ENCODE data around the gene MS4A6A. TPM values are rescaled to one million over a fixed set of nuclear protein-coding genes. Genes with fewer than 3 reads are reported as not detected.

The MS4A6A gene
- total RNA-seq, 2 donors from 2014 or later: 10.5 to 43.1 TPM

DNA sequence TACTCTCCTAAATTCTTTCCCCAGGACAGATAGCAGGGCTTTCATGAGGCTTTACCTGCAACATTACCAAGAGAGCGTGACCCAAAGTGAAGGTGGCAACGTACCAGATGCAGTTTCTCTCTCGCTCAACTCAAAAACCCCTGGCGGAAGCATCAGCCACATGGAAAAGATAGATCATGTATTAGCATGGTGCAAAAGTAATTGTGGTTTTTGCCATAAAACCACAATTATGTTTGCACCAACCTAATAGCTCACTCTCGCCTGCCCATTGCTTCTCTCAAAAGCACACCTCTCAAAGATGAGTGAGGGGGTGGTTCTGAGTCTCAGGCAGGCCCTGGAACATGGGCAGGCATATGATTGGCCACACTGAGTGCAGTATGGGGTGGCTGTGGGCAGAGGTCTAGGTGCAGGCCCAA lies 7.0 kb downstream of the MS4A6A start:
- Histone ChIP-seq H3K27ac (no peak overlapping the region), H3K9me3 (no peaks in the 10 kb centered on the region), H3K4me3 (no peak overlapping the region), H3K9ac (ENCODE audit: low read depth in 2 of 2, low read length in 2 of 2) (no peak overlapping the region), H3K27me3 (no peaks in the 10 kb centered on the region), H3K36me3 (no peaks in the 10 kb centered on the region), H3K4me1 (no peaks in the 10 kb centered on the region)
- intact Hi-C loops (cut with DNase I): no loop called here
- TF ChIP-seq, protein P1, sequence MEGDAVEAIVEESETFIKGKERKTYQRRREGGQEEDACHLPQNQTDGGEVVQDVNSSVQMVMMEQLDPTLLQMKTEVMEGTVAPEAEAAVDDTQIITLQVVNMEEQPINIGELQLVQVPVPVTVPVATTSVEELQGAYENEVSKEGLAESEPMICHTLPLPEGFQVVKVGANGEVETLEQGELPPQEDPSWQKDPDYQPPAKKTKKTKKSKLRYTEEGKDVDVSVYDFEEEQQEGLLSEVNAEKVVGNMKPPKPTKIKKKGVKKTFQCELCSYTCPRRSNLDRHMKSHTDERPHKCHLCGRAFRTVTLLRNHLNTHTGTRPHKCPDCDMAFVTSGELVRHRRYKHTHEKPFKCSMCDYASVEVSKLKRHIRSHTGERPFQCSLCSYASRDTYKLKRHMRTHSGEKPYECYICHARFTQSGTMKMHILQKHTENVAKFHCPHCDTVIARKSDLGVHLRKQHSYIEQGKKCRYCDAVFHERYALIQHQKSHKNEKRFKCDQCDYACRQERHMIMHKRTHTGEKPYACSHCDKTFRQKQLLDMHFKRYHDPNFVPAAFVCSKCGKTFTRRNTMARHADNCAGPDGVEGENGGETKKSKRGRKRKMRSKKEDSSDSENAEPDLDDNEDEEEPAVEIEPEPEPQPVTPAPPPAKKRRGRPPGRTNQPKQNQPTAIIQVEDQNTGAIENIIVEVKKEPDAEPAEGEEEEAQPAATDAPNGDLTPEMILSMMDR (IDR thresholded peaks at IDR 0.05): no peak
- no peak for DNase-seq

DNA sequence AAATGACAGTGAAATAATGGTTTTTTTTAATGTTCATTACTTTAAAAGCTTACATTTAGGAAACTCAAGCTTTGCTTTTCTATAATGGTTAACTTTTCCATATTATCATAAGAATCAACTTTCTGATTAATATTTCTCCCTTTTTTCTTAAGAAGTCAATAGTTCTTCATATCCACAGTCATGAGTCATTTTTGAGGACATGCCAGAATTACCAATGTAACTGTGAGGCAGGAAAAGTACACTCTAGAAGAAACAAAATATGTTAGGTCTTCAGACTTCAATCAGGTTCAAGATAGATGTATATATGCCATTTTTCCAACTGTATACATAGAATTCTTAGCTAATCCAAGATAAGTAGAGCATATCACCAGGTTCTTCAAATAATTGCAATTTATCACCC lies 10.9 kb downstream of the MS4A6A start:
- intact Hi-C loops (cut with DNase I): no loop called here
- DNase-seq: no peak
- no peaks in the 10 kb centered on the region for H3K27me3 ChIP-seq
- H3K9me3 ChIP-seq: no peaks in the 10 kb centered on the region
- TF ChIP-seq, protein P1 (IDR thresholded peaks at IDR 0.05): no peak
- no peaks in the 10 kb centered on the region for H3K36me3 ChIP-seq
- H3K27ac ChIP-seq: no peak overlapping the region
- H3K4me3 ChIP-seq: no peak overlapping the region
- H3K4me1 ChIP-seq: no peaks in the 10 kb centered on the region
- H3K9ac ChIP-seq (ENCODE audit: low read depth in 2 of 2, low read length in 2 of 2): no peak overlapping the region

DNA sequence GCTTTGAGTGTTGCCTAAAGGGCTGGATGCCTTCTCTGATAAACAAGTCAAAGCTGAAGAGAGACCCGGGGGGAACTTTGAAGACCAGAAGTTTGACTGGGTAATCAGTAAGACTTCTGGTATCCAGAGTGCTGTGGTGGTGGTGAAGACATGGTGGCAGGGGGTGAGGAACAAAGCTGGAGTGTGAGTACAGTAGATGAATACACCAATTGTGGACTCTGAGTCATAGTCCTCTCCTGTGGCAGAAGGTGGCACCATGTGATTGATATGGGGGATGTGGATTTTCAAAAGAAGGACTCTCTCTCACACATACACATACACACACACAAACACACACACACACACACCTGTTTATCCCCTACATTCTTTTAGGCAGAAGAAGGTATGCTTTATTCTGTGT lies 12.3 kb downstream of the MS4A6A start:
- no peak overlapping the region for H3K4me3 ChIP-seq
- no peaks in the 10 kb centered on the region for H3K9me3 ChIP-seq
- H3K27ac ChIP-seq: no peak overlapping the region
- H3K4me1 ChIP-seq: no peaks in the 10 kb centered on the region
- TF ChIP-seq, protein P1 (IDR thresholded peaks at IDR 0.05): no peak
- H3K9ac ChIP-seq (ENCODE audit: low read depth in 2 of 2, low read length in 2 of 2): no peak overlapping the region
- DNase-seq: no peak
- no peaks in the 10 kb centered on the region for H3K27me3 ChIP-seq
- intact Hi-C loops (cut with DNase I): no loop called here
- no peaks in the 10 kb centered on the region for H3K36me3 ChIP-seq

DNA sequence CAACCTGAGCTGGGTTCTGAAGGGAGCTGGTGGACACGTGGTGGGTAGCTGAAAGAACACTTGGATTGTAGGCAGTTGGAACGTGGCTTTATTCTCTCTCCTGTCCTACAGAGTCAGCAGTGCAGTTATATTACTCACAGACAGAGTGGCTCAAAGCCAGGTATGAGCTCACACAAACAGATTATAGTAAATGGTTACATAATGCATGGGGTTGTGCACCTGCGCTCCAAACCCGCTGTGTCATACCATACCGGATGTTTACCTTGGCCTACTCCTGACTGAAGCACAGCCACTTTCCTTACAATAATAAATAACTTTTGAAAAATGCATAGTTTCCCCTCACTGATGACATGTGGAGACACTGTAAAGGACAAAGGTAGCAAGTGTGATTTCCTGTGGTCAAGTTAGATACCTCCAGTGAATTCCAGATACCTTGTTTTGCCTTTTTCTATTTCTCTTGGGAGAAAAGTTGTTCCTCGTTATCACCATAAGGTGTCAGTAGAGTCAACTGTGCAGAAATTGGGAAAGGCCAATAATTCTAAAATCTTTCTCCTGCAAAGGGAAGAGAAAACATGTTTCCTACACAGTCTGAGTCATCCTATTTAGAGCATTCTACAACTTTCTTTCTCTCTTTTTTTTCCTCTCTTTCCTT lies 13.5 kb downstream of the MS4A6A start:
- Histone ChIP-seq H3K9ac (ENCODE audit: low read depth in 2 of 2, low read length in 2 of 2) (no peak overlapping the region), H3K9me3 (no peaks in the 10 kb centered on the region), H3K4me1 (no peaks in the 10 kb centered on the region), H3K36me3 (no peaks in the 10 kb centered on the region), H3K4me3 (no peak overlapping the region), H3K27ac (no peak overlapping the region), H3K27me3 (no peaks in the 10 kb centered on the region)
- TF ChIP-seq, protein P1 (IDR thresholded peaks at IDR 0.05): peak; percentile 38
- DNase-seq: no peak
- intact Hi-C loops (cut with DNase I): no loop called here

DNA sequence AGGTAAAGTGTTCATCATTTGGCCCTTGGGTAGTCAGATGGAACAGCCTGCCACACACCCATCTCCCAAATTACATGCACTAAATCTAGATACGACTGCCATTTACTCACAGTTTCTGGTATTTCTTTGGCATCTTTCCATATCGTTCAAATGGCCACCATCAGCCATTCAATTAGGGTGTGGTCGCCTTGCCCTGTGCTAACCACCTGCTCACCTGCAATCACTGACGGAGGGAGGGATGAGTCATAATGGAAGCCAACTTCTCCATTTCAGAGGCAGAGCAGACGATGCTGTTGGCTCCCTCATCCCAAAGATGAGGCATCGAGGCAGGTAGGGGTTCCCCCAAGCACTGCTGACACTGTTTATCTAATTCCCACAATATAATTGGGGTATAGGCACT lies 14.6 kb downstream of the MS4A6A start:
- H3K27me3 ChIP-seq: no peaks in the 10 kb centered on the region
- no peak overlapping the region for H3K4me3 ChIP-seq
- H3K9ac ChIP-seq (ENCODE audit: low read depth in 2 of 2, low read length in 2 of 2): no peak overlapping the region
- no peaks in the 10 kb centered on the region for H3K4me1 ChIP-seq
- H3K9me3 ChIP-seq: no peaks in the 10 kb centered on the region
- TF ChIP-seq, protein P1 (IDR thresholded peaks at IDR 0.05): no peak
- intact Hi-C loops (cut with DNase I): no loop called here
- H3K36me3 ChIP-seq: no peaks in the 10 kb centered on the region
- DNase-seq: no peak
- no peak overlapping the region for H3K27ac ChIP-seq

All from colonic mucosa (tissue), 4 donors.